K562 (cell line): Measurements from ENCODE around the gene SEPTIN6. TPM values are rescaled to one million over a fixed set of nuclear protein-coding genes. Genes with fewer than 3 reads are reported as not detected.

Experiments used
- MEIS2 ChIP-seq: fragments of 450-650 bp; IDR thresholded peaks from 2 replicates; pipeline ENCODE4 v1.6.1; 2014; ENCODE audit warnings: mild to moderate bottlenecking; ENCODE audit not compliant: partially characterized antibody
- polyA plus RNA-seq, 8 experiments: library from polyadenylated mRNA; depleted of rRNA in 4 of 8; stranded (reverse) in 5 of 8; unstranded in 3 of 8; fragments of >200 nt; fragmentation: Nextera tagmentation in 2 of 8; fragmentation: Illumina TruSeq in 1 of 8; extraction: Ambion mirVana in 2 of 8; extraction: Trizol in 1 of 8; gene quantifications; 2 replicates each; pipeline versions ENCODE4 v1.2.1 to v1.2.3, GENCODE V29; 2011 to 2014; ENCODE audit warnings: inconsistent platforms in 1 of 8, missing spikeins in 1 of 8
- total RNA-seq, 7 experiments: library from RNA; depleted of rRNA in 6 of 7; stranded (reverse); fragments of >200 nt in 6 of 7; fragmentation: Illumina TruSeq in 2 of 7; extraction: Trizol in 2 of 7; gene quantifications; 2 replicates each; pipeline versions ENCODE4 v1.2.1 to v1.2.3, GENCODE V29; 2011 to 2021; ENCODE audit warnings: low replicate concordance in 1 of 7
- TF ChIP-seq, protein P1 (sequence below): fragments of 200-600 bp; sonication (generic); IDR thresholded peaks from one replicate; pipeline ENCODE4 v1.6.1; 2012; ENCODE audit warnings: mild to moderate bottlenecking, low read depth, low read length, inconsistent platforms

SEPTIN6 gene
- total and polyA plus RNA-seq, 9 of the 15 experiments (the other 6 are each of a cell fraction or from before 2014, with no cell fraction given) = 8.4 to 67.0 (median 37.8) TPM

DNA sequence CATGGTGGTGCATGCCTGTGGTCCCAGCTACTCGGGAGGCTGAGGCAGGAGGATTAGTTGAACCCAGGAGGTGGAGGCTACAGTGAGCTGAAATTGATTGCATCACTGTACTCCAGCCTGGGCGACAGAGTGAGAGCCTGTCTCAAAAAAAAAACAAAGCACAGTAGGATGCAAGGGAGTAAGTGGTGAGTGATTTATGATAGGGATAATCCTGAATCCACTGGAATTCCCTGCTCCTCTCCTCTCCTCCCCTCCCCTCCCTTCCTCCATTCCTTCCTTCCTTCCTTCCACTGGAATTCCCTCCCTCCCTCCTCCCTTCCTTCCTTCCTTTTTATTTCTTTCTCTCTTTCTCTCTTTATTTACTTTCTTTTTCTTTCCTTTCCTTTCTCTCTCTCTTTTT lies 45.9 kb downstream of the SEPTIN6 start (continued):
- TF ChIP-seq, protein P1, sequence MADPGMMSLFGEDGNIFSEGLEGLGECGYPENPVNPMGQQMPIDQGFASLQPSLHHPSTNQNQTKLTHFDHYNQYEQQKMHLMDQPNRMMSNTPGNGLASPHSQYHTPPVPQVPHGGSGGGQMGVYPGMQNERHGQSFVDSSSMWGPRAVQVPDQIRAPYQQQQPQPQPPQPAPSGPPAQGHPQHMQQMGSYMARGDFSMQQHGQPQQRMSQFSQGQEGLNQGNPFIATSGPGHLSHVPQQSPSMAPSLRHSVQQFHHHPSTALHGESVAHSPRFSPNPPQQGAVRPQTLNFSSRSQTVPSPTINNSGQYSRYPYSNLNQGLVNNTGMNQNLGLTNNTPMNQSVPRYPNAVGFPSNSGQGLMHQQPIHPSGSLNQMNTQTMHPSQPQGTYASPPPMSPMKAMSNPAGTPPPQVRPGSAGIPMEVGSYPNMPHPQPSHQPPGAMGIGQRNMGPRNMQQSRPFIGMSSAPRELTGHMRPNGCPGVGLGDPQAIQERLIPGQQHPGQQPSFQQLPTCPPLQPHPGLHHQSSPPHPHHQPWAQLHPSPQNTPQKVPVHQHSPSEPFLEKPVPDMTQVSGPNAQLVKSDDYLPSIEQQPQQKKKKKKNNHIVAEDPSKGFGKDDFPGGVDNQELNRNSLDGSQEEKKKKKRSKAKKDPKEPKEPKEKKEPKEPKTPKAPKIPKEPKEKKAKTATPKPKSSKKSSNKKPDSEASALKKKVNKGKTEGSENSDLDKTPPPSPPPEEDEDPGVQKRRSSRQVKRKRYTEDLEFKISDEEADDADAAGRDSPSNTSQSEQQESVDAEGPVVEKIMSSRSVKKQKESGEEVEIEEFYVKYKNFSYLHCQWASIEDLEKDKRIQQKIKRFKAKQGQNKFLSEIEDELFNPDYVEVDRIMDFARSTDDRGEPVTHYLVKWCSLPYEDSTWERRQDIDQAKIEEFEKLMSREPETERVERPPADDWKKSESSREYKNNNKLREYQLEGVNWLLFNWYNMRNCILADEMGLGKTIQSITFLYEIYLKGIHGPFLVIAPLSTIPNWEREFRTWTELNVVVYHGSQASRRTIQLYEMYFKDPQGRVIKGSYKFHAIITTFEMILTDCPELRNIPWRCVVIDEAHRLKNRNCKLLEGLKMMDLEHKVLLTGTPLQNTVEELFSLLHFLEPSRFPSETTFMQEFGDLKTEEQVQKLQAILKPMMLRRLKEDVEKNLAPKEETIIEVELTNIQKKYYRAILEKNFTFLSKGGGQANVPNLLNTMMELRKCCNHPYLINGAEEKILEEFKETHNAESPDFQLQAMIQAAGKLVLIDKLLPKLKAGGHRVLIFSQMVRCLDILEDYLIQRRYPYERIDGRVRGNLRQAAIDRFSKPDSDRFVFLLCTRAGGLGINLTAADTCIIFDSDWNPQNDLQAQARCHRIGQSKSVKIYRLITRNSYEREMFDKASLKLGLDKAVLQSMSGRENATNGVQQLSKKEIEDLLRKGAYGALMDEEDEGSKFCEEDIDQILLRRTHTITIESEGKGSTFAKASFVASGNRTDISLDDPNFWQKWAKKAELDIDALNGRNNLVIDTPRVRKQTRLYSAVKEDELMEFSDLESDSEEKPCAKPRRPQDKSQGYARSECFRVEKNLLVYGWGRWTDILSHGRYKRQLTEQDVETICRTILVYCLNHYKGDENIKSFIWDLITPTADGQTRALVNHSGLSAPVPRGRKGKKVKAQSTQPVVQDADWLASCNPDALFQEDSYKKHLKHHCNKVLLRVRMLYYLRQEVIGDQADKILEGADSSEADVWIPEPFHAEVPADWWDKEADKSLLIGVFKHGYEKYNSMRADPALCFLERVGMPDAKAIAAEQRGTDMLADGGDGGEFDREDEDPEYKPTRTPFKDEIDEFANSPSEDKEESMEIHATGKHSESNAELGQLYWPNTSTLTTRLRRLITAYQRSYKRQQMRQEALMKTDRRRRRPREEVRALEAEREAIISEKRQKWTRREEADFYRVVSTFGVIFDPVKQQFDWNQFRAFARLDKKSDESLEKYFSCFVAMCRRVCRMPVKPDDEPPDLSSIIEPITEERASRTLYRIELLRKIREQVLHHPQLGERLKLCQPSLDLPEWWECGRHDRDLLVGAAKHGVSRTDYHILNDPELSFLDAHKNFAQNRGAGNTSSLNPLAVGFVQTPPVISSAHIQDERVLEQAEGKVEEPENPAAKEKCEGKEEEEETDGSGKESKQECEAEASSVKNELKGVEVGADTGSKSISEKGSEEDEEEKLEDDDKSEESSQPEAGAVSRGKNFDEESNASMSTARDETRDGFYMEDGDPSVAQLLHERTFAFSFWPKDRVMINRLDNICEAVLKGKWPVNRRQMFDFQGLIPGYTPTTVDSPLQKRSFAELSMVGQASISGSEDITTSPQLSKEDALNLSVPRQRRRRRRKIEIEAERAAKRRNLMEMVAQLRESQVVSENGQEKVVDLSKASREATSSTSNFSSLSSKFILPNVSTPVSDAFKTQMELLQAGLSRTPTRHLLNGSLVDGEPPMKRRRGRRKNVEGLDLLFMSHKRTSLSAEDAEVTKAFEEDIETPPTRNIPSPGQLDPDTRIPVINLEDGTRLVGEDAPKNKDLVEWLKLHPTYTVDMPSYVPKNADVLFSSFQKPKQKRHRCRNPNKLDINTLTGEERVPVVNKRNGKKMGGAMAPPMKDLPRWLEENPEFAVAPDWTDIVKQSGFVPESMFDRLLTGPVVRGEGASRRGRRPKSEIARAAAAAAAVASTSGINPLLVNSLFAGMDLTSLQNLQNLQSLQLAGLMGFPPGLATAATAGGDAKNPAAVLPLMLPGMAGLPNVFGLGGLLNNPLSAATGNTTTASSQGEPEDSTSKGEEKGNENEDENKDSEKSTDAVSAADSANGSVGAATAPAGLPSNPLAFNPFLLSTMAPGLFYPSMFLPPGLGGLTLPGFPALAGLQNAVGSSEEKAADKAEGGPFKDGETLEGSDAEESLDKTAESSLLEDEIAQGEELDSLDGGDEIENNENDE = no peak
- TF ChIP-seq MEIS2 = peak; percentile 12
- TF ChIP-seq, all 486 proteins: peak for 1
